Measurements from ENCODE around the gene FBXL17. TPM values are rescaled to one million over a fixed set of nuclear protein-coding genes. Genes with fewer than 3 reads are reported as not detected.

Gene FBXL17
- total RNA-seq, 1 donor from 2014 or later, result 17.5 TPM

- TF ChIP-seq, protein P1, sequence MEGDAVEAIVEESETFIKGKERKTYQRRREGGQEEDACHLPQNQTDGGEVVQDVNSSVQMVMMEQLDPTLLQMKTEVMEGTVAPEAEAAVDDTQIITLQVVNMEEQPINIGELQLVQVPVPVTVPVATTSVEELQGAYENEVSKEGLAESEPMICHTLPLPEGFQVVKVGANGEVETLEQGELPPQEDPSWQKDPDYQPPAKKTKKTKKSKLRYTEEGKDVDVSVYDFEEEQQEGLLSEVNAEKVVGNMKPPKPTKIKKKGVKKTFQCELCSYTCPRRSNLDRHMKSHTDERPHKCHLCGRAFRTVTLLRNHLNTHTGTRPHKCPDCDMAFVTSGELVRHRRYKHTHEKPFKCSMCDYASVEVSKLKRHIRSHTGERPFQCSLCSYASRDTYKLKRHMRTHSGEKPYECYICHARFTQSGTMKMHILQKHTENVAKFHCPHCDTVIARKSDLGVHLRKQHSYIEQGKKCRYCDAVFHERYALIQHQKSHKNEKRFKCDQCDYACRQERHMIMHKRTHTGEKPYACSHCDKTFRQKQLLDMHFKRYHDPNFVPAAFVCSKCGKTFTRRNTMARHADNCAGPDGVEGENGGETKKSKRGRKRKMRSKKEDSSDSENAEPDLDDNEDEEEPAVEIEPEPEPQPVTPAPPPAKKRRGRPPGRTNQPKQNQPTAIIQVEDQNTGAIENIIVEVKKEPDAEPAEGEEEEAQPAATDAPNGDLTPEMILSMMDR (IDR thresholded peaks at IDR 0.05), result no peak
- H3K27me3 ChIP-seq, result no peaks in the 10 kb centered on the region
- DNase-seq (no peak), ATAC-seq (no peak)
- H3K36me3 ChIP-seq, result no peaks in the 10 kb centered on the region
- intact Hi-C loops (cut with DNase I), result no loop called here
- H3K27ac ChIP-seq, result no peak overlapping the region
- H3K4me3 ChIP-seq, result no peak overlapping the region
- no peaks in the 10 kb centered on the region for H3K4me1 ChIP-seq
- H3K9me3 ChIP-seq, result no peaks in the 10 kb centered on the region
These were observed 297.8 kb downstream of the FBXL17 start for GRCh38 chr5:108084105-108084504.

- Histone ChIP-seq H3K36me3 (no peaks in the 10 kb centered on the region), H3K27me3 (no peaks in the 10 kb centered on the region), H3K9me3 (no peaks in the 10 kb centered on the region), H3K27ac (no peak overlapping the region), H3K4me3 (no peak overlapping the region), H3K4me1 (no peaks in the 10 kb centered on the region)
- intact Hi-C loops (cut with DNase I), result no loop called here
- ATAC-seq, result no peak
- TF ChIP-seq, protein P1 (IDR thresholded peaks at IDR 0.05), result no peak
- DNase-seq, result no peak
These were observed 298.7 kb downstream of the FBXL17 start for GRCh38 chr5:108083232-108083631.

- H3K27me3 ChIP-seq, result no peaks in the 10 kb centered on the region
- H3K4me1 ChIP-seq, result no peaks in the 10 kb centered on the region
- H3K4me3 ChIP-seq, result no peak overlapping the region
- ATAC-seq (no peak), DNase-seq (no peak)
- TF ChIP-seq, protein P1 (IDR thresholded peaks at IDR 0.05), result no peak
- no peaks in the 10 kb centered on the region for H3K9me3 ChIP-seq
- H3K36me3 ChIP-seq, result no peaks in the 10 kb centered on the region
- no peak overlapping the region for H3K27ac ChIP-seq
- intact Hi-C loops (cut with DNase I), result no loop called here
These were observed 300.2 kb downstream of the FBXL17 start for GRCh38 chr5:108081707-108082106.

DNA sequence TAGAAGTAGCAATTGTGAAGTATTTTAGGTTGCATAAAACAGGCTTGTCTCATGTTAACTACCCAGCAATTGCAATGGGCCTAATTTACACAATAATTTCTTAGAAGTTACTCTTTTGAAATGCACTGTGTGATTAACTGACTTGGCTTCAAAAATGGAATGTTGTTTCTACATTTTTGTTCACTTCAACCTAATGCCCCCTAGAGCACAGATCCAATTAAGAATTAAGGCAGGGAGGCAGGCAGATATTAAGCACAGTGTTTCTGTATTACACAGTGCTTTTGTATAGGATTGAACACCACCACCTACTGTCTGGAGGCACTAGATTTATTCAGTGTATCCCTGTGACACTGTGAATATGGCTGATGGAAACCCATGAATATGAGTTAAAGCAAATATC lies 302.1 kb downstream of the FBXL17 start:
- H3K4me1 ChIP-seq, result no peaks in the 10 kb centered on the region
- H3K4me3 ChIP-seq, result no peak overlapping the region
- TF ChIP-seq, protein P1 (IDR thresholded peaks at IDR 0.05), result no peak
- no peaks in the 10 kb centered on the region for H3K36me3 ChIP-seq
- H3K9me3 ChIP-seq, result no peaks in the 10 kb centered on the region
- H3K27me3 ChIP-seq, result no peaks in the 10 kb centered on the region
- intact Hi-C loops (cut with DNase I), result no loop called here
- ATAC-seq (no peak), DNase-seq (no peak)
- no peak overlapping the region for H3K27ac ChIP-seq

GRCh38 chr5:108078882-108079281 lies 303.0 kb downstream of the FBXL17 start:
- Histone ChIP-seq H3K4me3 (no peak overlapping the region), H3K4me1 (no peaks in the 10 kb centered on the region), H3K9me3 (no peaks in the 10 kb centered on the region), H3K36me3 (no peaks in the 10 kb centered on the region), H3K27me3 (no peaks in the 10 kb centered on the region), H3K27ac (no peak overlapping the region)
- intact Hi-C loops (cut with DNase I), result no loop called here
- DNase-seq (no peak), ATAC-seq (no peak)
- TF ChIP-seq, protein P1 (IDR thresholded peaks at IDR 0.05), result no peak

GRCh38 chr5:108078345-108078744 lies 303.6 kb downstream of the FBXL17 start:
- no peaks in the 10 kb centered on the region for H3K9me3 ChIP-seq
- ATAC-seq, result no peak

More at GRCh38 chr5:108078345-108078744, 303.6 kb downstream of the FBXL17 start:
- Histone ChIP-seq H3K36me3 (no peaks in the 10 kb centered on the region), H3K27me3 (no peaks in the 10 kb centered on the region), H3K4me3 (no peak overlapping the region), H3K27ac (no peak overlapping the region), H3K4me1 (no peaks in the 10 kb centered on the region)
- TF ChIP-seq, protein P1 (IDR thresholded peaks at IDR 0.05), result no peak
- intact Hi-C loops (cut with DNase I), result no loop called here
- DNase-seq, result no peak

All from upper lobe of right lung (tissue), 1 donor.